Muscle of back (tissue), 11 donors: Measurements from ENCODE around the gene APC2. TPM values are rescaled to one million over a fixed set of nuclear protein-coding genes. Genes with fewer than 3 reads are reported as not detected.
"Not testable (repeated sequence)": the region's sequence is repeated elsewhere in the genome, so short reads cannot be mapped to it uniquely, and the experiment has no call there.

Experiments used
- DNase-seq, 3 donors: peaks; one replicate each; pipeline versions ENCODE4 v3.0.0 to v3.0.0-alpha.2; 2013
- polyA plus RNA-seq, 10 donors: library from polyadenylated mRNA; unstranded; fragments of 120-200 nt; gene quantifications; one replicate each; pipeline ENCODE4 v1.2.1, GENCODE V29; 2013; ENCODE audit not compliant: insufficient read length in 10 of 10

The APC2 gene
- polyA plus RNA-seq, 10 donors, result 0.47 to 1.2 (median 0.82) TPM

DNA sequence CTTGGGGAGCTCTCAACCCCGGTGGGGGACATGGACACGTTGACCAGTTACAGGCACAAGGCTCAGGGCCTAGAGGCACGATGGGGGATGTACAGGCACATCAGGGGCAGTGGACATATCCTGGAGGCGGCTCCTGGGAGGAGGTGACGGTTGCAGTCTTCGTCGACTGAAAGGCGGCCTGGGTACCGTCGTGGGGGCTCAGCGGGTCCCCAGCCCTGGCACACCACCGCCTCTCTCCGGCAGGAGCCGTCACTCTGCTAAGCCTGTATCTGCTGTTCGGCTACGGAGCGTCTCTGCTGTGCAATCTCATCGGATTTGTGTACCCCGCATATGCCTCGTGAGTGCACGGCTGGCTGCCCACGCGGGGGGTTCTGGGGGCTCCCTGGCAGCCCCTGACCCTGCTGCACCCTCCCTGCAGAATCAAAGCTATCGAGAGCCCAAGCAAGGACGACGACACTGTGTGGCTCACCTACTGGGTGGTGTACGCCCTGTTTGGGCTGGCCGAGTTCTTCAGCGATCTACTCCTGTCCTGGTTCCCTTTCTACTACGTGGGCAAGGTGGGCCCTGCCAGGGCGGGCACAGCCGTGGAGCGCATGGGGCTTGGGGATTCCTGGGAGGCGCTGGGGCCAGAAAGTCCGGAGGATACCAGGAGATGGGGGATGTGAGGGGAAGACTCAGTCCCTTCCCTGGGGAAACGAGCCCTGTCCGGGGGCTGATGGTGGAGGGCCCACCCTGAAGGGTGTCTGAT is 45.3 kb downstream of the APC2 start:
- no peak for DNase-seq

GRCh38 chr19:1495799-1496713 is 46.1 kb downstream of the APC2 start:
- DNase-seq, result no peak

DNA sequence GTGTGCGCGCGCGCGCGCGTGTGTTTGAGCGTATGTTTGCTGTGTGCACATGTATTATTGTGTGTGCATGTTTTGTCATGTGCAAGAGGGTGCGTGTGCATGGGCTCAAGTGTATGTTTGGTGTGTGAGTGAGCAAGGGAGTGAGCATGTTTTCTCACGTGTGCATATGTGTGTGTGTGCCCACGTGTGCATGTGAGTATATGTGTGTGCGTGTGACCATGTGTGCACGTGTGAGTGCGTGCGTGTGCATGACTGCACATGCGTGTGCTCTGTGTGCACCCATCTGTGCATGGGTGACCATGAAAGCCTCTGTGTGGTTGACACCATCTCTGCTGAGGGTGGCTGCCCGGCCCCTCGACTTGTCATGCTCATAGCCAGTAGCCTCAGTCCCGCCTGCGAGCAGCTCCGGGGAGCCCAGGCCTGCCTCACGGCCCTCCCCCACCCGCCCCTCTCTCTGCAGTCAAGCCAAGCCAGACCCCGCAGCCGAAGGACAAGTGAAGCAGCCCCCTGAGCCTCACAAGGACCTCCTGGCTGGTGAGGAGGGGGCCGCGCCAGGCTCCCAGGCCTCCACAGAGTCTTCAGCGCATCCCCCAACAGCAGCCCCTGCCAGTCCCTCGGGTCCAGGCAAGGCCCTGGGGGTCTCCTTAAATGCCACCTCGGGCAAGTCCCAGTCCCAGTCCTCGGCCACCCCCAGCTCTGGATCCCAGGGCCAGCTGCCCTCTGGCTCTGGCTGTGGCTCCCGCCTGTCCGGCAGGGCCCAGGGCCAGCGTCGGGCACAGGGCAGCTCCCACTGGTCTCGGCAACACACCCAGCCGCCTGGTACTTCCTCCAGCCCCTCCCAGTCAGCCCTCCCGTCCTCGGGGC is 47.0 kb downstream of the APC2 start:
- no peak for DNase-seq

GRCh38 chr19:1497578-1498235 is 47.8 kb downstream of the APC2 start:
- no peak for DNase-seq

DNA sequence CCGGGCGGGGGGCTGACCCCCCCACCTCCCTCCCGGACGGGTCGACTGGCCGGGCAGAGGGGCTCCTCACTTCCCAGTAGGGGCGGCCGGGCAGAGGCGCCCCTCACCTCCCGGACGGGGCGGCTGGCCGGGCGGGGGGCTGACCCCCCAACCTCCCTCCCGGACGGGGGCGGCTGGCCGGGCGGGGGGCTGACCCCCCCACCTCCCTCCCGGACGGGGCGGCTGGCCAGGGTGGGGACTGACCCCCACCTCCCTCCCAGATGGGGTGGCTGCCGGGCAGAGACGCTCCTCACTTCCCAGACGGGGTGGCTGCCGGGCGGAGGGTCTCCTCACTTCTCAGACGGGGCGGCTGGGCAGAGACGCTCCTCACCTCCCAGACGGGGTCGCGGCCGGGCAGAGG is 49.3 kb downstream of the APC2 start:
- DNase-seq, result not testable (repeated sequence)

- no peak for DNase-seq
Measured at GRCh38 chr19:1501200-1501595, 51.3 kb downstream of the APC2 start.

DNA sequence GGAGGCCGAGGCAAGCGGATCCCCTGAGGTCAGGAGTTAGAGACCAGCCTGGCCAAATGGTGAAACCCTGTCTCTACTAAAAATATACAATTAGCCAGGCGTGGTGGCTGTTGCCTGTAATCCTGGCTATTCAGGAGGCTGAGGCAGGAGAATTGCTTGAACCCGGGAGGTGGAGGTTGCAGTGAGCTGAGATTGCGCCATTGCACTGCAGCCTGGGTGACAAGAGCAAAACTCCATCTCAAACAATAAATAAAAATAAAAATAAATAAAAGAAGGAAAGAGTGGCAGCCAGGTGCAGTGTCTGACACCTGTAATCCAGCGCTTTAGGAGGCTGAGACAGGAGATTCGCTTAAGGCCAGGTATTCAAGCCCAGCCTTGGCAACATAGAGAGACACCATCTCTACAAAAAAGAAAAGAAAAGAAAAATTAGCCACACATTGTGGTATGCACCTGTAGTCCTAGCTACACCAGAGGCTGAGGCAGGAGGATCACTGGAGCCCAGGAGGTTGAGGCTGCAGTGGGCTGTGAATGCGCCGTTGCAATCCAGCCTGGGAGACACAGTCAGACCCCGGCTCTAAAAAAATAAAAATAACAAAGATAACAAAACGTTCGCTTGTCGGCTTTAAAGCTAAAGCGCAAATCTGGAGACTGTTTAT is 52.6 kb downstream of the APC2 start:
- DNase-seq, result no peak

- no peak for DNase-seq
Measured at GRCh38 chr19:1503089-1503924, 53.4 kb downstream of the APC2 start.

- no peak for DNase-seq
Measured at GRCh38 chr19:1503925-1504773, 54.2 kb downstream of the APC2 start.

DNA sequence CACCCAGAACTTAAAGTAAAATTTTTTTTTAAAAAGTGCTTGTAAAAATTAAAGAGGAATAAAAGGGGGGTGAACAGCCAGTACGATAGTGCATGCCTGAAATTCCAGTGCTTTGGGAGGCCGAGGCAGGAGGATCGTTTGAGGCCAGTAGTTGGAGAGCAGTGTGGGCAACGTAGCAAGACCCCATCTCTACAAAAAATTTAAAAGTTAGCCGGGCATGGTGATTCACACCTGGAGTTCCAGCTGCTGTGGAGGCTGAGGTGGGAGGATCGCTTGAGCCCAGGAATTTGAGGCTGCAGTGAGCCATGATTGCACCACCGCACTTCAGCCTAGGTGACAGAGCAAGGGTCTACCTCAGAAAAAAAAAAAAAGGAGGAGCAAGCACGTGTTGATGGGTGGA is 55.1 kb downstream of the APC2 start:
- DNase-seq, result no peak

DNA sequence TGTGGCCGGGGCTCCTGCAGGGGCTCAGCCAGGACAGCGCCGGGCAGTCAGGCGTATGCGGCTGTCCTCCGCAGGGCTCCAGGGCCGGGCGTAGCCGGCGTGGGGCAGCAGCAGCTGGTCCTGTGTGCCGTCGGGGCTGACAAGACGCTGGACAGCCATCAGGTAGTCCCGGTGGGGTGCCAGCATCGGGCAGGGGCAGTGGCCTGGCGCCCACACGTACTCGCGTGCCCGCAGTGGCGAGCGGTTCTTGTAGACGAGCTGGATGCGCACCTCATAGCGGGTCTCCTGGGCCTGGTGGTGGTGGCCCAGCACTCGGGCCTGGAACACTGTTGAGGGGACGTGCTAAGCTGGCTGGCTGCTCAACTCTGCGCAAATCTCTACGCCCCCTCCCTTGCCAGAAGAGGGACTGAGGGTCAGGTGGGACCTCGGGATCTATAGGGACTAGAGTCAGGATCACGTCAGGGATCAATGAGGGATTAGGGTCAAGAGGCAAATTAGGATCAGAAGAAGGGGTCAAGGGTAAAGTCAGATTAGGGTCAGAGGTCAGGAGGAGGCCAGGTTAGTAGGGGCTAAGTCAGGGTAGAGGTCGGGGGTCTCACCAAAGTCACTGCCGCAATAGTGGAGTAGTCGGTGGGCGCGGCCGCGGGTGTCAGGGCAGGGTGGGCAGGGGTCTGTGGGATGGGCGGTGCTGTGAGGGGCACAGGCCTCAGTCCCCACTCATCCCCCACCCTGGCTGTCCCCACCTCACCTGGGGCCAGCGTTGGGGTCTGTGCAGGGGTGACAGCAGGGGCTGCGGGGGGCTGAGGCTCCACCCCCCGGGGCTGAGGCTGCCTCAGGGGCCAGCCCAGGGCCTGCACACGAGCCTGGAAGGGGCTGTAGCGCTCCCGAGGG is 56.3 kb downstream of the APC2 start:
- DNase-seq, result no peak

- no peak for DNase-seq
Measured at GRCh38 chr19:1507192-1507660, 57.3 kb downstream of the APC2 start.

GRCh38 chr19:1507763-1508506 is 58.0 kb downstream of the APC2 start:
- peak; percentile 94 to 98 (median 96) for DNase-seq

DNA sequence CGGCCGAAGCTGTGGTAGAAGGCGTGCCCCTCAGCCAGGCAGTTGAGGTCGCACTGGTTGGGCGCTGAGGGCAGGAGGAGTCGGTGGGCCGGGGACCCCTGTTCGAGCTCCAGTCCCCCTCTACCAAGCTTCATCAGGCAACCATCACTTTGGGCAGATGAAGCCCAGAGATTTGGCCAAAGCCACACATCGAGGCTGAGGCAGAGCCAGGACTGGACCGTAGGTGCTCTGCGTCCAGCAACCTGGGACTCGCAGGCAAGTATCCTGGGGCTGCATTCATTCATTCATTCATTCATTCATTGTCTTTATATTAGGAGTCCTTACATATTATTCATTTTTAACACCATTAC is 58.6 kb downstream of the APC2 start:
- no peak for DNase-seq

DNA sequence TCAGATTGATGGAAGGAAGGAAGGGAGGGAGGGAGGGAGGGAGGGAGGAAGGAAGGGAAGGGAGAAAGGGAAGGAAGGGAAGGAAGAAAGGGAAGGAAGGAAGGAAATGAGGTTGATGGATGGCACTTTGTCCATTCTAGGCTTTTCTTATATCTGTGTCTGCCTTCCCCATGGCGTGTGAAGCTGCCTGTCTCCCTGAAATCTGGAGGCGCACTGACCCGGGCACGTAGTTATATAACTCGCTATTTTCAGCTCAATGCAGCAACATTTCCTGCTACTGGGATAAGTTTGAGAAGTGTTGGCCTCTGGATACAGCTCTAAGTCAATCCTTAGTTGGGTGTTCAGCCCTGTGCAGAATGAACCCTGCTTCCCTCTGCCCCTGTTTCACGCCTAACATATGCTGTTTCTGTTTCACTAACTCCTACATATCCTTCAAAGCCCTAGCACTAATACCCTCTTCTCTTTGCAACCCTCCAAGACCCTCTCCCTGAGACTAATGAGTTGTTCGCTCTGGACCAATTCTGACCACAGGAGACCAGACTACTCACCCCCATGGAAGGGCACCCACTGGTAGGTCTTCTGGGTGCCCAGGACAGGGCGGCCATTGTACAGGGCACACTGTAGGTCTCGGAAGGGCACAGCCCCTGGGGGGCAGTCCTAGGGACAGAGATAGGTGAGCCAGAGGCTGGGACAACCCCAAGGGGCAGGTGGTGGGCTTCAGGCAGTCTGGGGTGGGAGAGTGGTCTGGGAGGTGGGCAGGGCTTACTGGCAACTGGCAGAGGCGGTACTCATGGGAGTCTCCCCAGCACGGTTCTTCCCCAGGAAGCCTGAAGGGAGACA is 59.9 kb downstream of the APC2 start:
- DNase-seq, result no peak

- no peak for DNase-seq
Measured at GRCh38 chr19:1510442-1510806, 60.5 kb downstream of the APC2 start.
